ENCODE results near the gene HLA-F.

The HLA-F gene

DNA sequence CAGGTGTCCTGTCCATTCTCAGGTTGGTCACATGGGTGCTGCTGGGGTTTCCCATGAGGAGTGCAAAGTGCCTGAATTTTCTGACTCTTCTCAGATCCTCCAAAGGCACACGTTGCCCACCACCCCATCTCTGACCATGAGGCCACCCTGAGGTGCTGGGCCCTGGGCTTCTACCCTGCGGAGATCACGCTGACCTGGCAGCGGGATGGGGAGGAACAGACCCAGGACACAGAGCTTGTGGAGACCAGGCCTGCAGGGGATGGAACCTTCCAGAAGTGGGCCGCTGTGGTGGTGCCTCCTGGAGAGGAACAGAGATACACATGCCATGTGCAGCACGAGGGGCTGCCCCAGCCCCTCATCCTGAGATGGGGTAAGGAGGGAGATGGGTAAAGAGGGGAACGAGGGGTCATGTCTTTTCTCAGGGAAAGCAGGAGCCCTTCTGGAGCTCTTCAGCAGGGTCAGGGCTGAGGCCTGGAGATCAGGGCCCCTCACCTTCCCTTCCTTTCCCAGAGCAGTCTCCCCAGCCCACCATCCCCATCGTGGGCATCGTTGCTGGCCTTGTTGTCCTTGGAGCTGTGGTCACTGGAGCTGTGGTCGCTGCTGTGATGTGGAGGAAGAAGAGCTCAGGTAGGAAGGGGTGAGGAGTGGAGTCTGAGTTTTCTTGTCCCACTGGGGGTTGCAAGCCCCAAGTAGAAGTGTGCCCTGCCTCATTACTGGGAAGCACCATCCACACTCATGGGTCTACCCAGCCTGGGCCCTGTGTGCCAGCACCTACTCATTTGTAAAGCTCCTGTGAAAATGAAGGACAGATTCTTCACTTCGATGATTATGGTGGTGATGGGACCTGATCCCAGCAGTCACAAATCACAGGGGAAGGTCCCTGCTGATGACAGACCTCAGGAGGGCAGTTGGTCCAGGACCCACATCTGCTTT is 2.0 kb downstream of the HLA-F start:
- no peak for DNase-seq

DNA sequence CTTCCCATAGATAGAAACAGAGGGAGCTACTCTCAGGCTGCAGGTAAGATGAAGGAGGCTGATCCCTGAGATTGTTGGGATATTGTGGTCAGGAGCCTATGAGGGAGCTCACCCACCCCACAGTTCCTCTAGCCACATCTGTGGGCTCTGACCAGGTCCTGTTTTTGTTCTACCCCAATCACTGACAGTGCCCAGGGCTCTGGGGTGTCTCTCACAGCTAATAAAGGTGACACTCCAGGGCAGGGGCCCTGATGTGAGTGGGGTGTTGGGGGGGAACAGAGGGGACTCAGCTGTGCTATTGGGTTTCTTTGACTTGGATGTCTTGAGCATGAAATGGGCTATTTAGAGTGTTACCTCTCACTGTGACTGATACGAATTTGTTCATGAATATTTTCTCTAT is 2.8 kb downstream of the HLA-F start:
- no peak for DNase-seq

- no peak for DNase-seq
These were observed 3.4 kb downstream of the HLA-F start for GRCh38 chr6:29726571-29727194.

DNA sequence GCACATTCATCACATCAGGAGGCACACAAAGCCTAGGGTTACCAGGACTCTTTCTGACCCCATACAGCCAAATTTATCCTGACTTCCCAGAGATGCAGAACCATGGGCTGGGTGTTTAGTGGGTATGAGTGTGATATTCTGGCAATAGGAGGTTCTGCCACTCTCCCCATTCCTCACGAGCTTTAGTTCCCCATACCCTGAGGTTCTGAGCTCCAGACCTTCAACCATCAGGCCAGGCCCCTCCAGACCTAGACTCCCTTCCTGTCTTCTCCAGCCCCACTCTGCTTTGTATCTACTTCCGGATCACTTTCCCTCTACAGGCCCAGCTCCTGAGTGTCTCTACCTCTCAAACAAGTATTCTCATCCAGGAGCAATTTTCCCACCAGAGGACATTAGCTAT is 4.4 kb downstream of the HLA-F start:
- no peak for DNase-seq

GRCh38 chr6:29728173-29728874 is 5.1 kb downstream of the HLA-F start:
- no peak for DNase-seq

- DNase-seq = no peak
These were observed 5.6 kb downstream of the HLA-F start for GRCh38 chr6:29728875-29729270.

DNA sequence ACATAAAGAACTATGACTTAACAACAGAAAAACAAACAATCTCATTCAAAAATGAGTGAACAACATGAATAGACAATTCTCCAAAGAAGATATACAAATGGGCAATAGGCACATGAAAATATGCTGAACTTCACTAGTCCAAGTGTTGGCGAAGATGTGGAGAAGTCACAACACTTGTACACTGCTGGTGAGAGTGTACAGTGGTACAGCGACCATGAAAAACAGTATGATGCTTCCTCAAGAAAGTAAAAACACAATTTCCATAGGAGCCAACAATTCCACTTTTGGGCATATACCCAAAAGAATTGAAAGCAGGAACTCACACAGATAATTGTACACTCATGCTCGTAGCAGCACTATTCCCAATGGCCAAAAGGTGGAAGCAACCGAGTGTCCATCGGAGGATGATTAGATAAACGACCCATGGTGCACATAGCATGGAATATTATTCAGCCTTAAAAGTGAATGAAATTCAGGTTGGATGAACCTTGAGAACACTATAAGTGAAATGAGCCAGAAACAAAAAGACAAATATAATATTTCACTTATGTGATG is 6.6 kb downstream of the HLA-F start:
- DNase-seq = no peak

DNA sequence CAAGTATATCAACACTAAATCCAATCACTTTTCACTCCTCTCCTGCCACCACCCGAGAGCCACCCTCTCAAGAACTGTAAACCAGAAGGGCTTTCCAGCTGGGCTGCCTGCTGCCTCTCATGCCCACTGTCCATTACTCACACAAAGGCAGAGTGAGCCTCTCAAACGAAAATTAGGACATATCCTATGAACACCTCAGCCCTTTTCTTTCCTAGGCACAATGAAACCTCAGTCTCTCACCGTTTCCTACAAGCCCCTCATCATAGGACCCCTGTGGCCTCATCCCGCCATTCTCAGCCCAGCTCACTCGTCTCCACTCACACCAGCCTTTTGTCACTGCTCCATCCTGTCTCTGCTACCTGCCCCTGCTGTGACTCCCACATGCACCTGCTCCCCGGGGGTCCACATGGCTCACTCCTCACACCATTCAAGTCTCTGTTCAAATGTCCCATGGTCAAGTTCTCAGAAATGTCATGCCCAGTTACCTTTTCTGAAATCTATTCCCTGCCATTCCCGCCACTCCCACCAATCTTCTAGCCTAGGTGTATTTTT is 7.4 kb downstream of the HLA-F start:
- no peak for DNase-seq

GRCh38 chr6:29731281-29731680 is 8.0 kb downstream of the HLA-F start:
- no peak for DNase-seq

- DNase-seq = no peak
These were observed 9.8 kb downstream of the HLA-F start for GRCh38 chr6:29733057-29733456.

DNA sequence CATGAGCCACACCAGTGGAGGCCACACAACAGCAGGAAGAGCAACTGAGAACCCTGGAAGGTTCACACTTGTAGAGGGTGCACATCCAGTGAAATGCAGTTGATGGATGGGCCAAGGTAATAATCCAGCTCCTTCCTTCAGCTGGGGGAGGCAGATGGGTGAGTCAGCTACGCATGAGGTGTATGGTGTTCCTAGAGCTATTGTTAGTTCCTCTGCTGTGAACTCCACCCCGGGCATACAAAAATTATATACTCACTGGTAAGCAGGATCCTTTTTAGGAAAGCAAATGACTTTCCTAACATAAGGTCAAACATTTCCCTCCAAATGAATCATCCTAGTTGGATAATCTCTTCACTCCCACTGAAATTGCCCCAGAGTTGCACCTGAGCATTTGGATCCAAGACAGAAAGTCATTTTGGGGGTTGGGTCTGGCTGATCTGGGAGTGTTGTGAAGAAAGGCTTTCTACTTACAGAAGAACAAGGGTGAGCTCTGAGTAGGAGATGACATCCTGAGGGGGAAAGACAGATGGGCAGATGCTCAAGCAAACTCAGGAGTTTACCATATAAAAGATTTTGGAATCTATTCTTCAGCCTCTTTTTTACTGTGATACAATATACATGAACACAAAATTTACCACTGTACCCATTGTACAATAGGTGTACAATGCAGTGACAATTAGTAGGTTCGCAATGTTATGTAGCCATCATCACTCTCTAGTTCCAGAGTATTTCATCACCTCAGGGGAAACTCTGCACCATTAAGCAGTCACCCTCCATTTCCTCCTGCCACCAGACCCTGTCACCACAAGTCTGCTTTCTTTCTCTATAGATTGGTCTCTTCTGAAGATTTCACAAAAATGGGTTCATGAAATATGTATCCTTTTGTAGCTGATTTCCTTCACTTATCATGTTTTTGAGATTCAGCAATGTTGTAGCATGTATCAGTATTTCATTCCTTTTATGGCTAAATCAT is 11.1 kb downstream of the HLA-F start:
- no peak for DNase-seq

DNA sequence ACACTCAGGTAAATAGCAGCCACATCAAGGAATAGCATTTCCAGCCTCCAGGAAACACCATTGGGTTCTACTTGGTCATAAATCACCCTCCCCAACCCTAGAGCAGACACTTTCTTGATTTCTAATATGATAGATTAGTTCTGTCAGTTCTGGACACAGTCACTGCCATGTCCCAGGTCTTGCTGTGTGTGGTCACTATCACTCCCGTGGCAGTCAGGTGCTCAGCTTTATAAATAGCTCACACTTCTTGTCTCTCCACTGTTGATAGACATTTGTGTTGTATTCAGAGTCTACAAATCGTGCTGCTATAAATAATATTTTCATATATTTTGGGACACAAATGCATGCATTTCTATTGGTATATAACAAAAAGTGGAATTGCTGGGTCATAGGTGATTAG is 13.3 kb downstream of the HLA-F start:
- no peak for DNase-seq

- no peak for DNase-seq
These were observed 14.7 kb downstream of the HLA-F start for GRCh38 chr6:29737707-29738630.

- no peak for DNase-seq
These were observed 16.1 kb downstream of the HLA-F start for GRCh38 chr6:29739136-29739881.

GRCh38 chr6:29739882-29740261 is 16.6 kb downstream of the HLA-F start:
- no peak for DNase-seq

DNA sequence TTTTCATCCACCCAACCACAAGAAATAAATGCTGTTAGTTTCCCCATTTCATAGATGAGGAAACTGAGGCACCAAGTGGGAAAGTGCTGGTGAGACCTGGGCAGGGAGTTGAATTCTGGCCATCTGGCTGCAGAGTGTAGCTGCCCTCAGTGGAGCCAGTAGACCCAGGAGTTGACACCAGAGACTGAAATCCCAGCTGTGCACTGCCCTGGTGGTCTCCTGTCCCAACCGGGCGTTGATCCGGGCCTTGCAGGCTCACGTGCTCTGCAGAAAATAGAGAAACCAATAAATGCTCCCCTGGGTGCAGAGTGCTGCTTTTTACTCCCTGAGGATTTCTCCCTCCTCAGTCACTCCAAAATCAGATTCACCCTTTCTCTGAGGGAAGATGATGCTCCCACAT is 18.4 kb downstream of the HLA-F start:
- no peak for DNase-seq

- no peak for DNase-seq
These were observed 18.9 kb downstream of the HLA-F start for GRCh38 chr6:29742127-29742526.

DNA sequence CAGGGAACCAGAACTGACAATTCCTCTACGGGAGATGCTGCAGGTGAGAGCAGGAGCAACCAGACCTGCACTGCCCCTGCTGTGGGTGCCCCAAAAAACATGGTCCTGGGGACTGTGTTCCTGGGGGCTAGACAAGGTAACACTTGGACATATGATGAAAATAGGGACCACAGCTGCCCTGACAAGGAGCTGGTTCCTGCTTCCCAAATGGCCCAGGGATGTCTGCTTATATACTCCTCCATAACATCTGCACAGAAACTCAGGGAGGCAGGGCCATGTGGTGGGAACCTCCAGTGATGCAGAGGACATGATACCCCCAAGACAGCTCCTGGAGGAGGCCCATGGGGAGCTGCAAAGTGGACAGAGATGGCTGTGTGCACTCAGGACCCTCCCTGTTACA is 19.8 kb downstream of the HLA-F start:
- DNase-seq = no peak

DNA sequence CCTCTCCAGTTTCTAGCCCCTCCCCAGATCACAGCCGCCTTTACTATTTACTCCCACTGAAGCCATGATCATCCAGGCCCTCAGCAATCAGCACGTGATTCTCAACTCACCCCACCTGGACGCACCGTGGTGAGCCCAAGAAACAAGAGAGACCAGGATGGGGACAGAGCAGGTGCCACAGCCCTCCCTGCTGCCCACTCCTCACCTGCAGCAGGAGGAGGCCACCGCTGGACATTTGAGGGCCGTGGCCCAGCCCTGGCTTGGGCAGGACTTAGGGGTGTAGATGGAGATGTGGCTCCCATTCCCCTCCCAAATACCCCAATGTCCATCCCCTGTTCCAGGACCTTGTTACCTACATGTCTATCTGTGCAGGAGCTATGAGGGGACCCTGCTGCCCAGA is 20.3 kb downstream of the HLA-F start:
- DNase-seq = no peak

DNA sequence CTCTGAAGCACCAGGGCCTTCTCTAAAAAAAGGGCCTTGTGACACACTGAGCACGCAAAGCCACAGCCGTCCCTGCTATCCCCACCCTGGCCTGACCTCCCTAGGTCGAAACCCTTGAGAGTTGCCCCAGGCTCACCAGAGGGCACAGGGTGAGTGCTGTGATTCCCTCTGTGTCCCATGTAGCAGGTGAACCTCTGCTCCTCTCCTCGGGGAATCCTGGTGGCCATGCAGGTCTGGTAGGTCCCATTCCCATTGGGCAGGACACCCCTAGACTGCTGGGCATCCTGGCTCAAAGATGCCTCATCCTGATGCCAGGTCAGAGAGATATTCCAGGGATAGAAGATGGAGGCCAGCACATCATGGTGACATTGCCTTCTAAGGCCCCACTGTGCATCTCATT is 20.9 kb downstream of the HLA-F start:
- no peak for DNase-seq

Data from cortex of kidney (tissue), 1 donor.